GM08714 (cell line): ENCODE results near the gene CADM2.
"Not testable (repeated sequence)": the region's sequence is repeated elsewhere in the genome, so short reads cannot be mapped to it uniquely, and the experiment has no call there.

Source experiments
- H3K4me3 ChIP-seq: fragments of 200-500 bp; sonication (Bioruptor generic); 2 replicates; pipeline ENCODE4 v1.5.1; 2014; ENCODE audit warnings: mild to moderate bottlenecking, low read length, inconsistent platforms
- ZNF274 ChIP-seq: IDR thresholded peaks from 2 replicates; pipeline ENCODE4 v1.6.1; 2012; ENCODE audit warnings: mild to moderate bottlenecking, low read depth, low read length

Gene CADM2

GRCh38 chr3:85930718-85931117 is 971.9 kb downstream of the CADM2 start:
- no peak for TF ChIP-seq ZNF274
- no peak overlapping the region for H3K4me3 ChIP-seq

- H3K4me3 ChIP-seq, result no peak overlapping the region
- TF ChIP-seq ZNF274, result no peak
Observed at GRCh38 chr3:85933326-85933725, 974.5 kb downstream of the CADM2 start.

- no peak for TF ChIP-seq ZNF274
- no peak overlapping the region for H3K4me3 ChIP-seq
Observed at GRCh38 chr3:85935171-85935570, 976.4 kb downstream of the CADM2 start.

GRCh38 chr3:85939074-85939482 is 980.3 kb downstream of the CADM2 start:
- H3K4me3 ChIP-seq, result no peak overlapping the region
- TF ChIP-seq ZNF274, result no peak

- H3K4me3 ChIP-seq, result no peak overlapping the region
- no peak for TF ChIP-seq ZNF274
Observed at GRCh38 chr3:85950435-85950834, 991.6 kb downstream of the CADM2 start.

GRCh38 chr3:85960793-85961192 is 1002.0 kb downstream of the CADM2 start:
- no peak for TF ChIP-seq ZNF274
- H3K4me3 ChIP-seq, result no peak overlapping the region

- H3K4me3 ChIP-seq, result no peak overlapping the region
- TF ChIP-seq ZNF274, result no peak
Observed at GRCh38 chr3:85977615-85978338, 1019.0 kb downstream of the CADM2 start.

- TF ChIP-seq ZNF274, result no peak
- H3K4me3 ChIP-seq, result no peak overlapping the region
Observed at GRCh38 chr3:85979034-85979433, 1020.2 kb downstream of the CADM2 start.

GRCh38 chr3:85989581-85989980 is 1030.8 kb downstream of the CADM2 start:
- not testable (repeated sequence) for H3K4me3 ChIP-seq

- no peak for TF ChIP-seq ZNF274
- H3K4me3 ChIP-seq, result no peak overlapping the region
Observed at GRCh38 chr3:86029590-86029989, 1070.8 kb downstream of the CADM2 start.

GRCh38 chr3:86037916-86038315 is 1079.1 kb downstream of the CADM2 start:
- no peak overlapping the region for H3K4me3 ChIP-seq
- TF ChIP-seq ZNF274, result no peak

GRCh38 chr3:86046436-86047136 is 1087.8 kb downstream of the CADM2 start:
- TF ChIP-seq ZNF274, result no peak
- H3K4me3 ChIP-seq, result no peak overlapping the region

- H3K4me3 ChIP-seq, result no peak overlapping the region
- TF ChIP-seq ZNF274, result no peak
Observed at GRCh38 chr3:86047161-86047560, 1088.4 kb downstream of the CADM2 start.

- no peak for TF ChIP-seq ZNF274
- H3K4me3 ChIP-seq, result no peak overlapping the region
Observed at GRCh38 chr3:86051058-86051457, 1092.3 kb downstream of the CADM2 start.

GRCh38 chr3:86056032-86056431 is 1097.2 kb downstream of the CADM2 start:
- TF ChIP-seq ZNF274, result no peak
- no peak overlapping the region for H3K4me3 ChIP-seq

- no peak for TF ChIP-seq ZNF274
Observed at GRCh38 chr3:86056962-86057361, 1098.2 kb downstream of the CADM2 start.

GRCh38 chr3:86073799-86074198 is 1115.0 kb downstream of the CADM2 start:
- no peak for TF ChIP-seq ZNF274

More at GRCh38 chr3:86056962-86057361, 1098.2 kb downstream of the CADM2 start:
- H3K4me3 ChIP-seq, result no peak overlapping the region

More at GRCh38 chr3:86073799-86074198, 1115.0 kb downstream of the CADM2 start:
- no peak overlapping the region for H3K4me3 ChIP-seq
